ENCODE data around the gene RAB32.

DNA sequence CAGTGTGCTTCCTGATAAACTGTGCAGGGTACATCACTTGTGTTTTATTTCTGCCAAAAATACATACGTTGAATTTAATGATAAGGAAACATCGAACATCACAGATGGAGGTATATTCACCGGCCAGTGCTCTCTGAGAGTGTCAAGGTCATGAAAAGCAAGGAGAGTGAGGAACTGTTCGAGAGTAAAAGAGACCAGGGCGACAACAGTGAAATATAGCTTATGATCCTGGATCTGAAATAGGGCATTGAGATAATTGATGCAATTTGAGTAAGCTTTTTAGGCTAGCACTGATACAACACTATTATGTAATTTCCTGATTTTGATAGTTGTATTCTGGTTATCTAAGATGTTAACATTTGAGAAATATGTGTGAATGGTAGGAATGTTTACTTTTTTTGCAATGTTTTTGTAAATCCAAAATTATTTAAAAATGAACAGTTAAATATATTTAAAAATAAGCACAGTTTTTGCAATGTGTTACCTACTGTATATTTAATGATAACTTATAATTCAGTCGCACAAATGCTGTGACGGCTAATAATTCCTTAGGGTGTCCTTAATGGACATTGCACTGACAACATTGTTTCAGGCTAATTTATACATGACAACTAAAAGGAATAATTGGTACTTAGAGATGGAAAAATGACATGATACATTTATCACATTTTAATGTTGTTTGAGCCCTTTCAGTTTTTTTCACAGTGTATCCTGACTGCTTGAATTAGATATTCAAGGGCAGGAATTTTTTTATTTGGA, 9.9 kb downstream of the RAB32 start:
- TF ChIP-seq, protein P1, sequence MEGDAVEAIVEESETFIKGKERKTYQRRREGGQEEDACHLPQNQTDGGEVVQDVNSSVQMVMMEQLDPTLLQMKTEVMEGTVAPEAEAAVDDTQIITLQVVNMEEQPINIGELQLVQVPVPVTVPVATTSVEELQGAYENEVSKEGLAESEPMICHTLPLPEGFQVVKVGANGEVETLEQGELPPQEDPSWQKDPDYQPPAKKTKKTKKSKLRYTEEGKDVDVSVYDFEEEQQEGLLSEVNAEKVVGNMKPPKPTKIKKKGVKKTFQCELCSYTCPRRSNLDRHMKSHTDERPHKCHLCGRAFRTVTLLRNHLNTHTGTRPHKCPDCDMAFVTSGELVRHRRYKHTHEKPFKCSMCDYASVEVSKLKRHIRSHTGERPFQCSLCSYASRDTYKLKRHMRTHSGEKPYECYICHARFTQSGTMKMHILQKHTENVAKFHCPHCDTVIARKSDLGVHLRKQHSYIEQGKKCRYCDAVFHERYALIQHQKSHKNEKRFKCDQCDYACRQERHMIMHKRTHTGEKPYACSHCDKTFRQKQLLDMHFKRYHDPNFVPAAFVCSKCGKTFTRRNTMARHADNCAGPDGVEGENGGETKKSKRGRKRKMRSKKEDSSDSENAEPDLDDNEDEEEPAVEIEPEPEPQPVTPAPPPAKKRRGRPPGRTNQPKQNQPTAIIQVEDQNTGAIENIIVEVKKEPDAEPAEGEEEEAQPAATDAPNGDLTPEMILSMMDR (IDR thresholded peaks at IDR 0.05) = no peak
- no peak for TF ChIP-seq POLR2A (IDR thresholded peaks at IDR 0.05)

Measured in lower leg skin (tissue), 3 donors.